NCI-H2171 (cell line): ENCODE measurements around the gene PEDS1.
A peak's percentile ranks its signal among the peaks of the same experiment; 100 is the strongest.
"Not testable (repeated sequence)": the region's sequence is repeated elsewhere in the genome, so short reads cannot be mapped to it uniquely, and the experiment has no call there.

Experiments used
- DNase-seq: peaks from one replicate; lab custom pipeline; 2025; lab: John Stamatoyannopoulos, UW

PEDS1 gene

DNA sequence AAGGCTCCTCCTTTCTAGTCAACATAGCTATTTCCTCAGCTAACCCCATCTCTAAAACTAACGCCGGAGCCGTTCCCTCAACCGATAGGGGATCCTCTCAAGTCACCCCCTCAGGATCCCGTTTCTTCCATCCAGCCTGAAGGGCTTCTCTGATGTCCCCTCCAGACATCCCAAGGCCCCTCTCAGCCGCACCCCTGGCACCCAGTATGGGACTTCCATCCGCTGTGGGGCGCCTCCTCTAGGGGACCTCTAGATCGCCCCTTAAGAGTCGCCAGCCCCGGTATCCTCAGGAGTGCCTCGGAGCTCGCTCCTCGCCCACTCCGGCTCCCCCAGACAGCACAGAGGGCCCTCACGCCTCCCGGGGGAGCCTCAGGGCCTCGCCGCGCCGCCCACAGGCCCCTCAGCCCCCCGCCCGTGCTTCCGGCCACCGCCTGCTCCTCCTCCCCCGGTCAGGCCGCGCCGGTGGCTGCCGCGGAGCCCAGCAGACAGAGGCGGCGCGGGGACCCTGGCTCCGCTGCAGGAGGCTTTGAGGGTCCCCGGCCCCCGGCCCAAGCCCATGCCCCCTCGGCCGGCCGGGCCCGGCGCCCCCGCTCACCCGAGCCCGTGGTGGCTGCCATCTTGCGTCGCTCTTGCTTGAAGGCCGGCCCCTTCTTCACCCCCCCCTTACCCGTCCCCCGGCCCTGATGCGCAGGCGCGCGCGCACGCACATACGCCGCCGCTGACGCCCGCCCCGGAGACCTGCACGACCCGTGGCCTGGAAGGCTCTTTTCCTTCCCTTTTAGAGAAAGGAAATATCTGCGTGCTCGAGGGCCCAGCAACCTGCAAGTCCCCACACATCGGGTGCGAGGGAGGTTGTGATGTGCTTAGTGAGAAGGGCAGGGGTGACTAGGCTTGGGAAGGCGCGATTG, 40.8 kb downstream of the PEDS1 start, which contains the start of gene UBE2V1:
Gene UBE2V1 (minus strand): TSS at position 639 of the 908 bp plus-strand sequence. CDS start 22 bp downstream, at position 617.
- DNase-seq = peak; percentile 94

DNA sequence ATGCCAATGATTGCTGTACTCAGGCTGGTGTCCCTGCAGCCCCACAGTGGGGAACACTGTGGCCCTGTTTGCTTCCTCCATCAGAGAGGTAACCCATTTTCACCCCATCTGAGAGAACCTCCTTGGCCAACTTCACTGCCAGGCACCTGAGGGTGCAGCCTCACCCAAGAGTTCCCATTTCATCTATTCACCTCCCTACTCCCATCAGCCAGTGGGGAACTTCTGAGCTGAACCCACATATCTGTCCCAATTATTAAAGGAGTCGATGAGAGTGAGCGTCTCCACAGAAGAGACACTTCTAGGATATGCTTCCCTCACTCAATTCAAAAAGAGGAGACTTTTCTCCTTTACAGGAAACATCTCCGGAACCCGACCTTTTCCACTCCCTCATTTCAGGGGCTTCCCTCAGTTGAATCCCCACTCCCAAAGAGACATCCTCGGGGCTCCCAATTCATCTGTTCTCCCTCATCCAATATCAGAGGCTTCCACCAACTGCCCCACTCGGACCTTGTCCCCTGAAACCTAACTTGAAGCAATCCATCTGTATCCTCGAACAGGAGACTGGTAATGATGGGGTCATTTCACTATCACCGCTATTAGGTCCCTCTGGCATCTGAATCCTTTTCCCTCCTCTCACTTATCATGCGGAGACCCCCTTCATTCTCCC, 41.6 kb downstream of the PEDS1 start:
- no peak for DNase-seq

DNA sequence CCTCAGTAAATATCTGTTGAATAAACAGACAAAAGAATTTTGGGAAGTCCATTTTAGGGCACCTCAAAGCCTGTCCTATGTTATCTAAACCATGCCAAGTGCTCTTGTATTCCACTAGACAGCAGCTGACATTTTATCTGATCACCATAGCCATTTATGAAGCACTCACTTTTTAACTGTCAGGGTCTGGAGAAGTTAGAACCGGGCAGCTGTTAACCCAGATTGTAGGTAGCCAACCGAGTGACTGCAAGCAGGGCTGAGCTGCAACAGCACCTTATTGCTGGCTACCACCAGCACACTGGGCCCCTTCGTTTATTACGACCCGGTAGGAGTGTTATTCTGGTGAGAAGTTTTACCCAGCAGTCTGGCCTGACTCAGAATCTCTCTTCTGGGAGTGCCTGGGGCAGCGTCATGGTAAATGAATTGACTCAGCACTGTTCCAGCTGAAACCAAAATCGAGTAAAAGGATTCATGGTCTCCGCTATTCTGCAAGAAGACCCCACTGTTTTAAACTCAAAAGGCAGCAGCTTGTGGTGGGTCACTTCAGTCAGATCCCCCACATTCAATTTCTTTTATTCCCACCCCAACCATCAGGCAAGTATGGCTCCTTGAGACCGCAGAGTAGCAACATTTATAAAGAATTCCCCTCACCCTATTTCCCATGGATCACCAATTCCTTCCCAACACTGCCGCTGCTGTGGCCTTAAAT, 42.2 kb downstream of the PEDS1 start:
- DNase-seq = no peak

DNA sequence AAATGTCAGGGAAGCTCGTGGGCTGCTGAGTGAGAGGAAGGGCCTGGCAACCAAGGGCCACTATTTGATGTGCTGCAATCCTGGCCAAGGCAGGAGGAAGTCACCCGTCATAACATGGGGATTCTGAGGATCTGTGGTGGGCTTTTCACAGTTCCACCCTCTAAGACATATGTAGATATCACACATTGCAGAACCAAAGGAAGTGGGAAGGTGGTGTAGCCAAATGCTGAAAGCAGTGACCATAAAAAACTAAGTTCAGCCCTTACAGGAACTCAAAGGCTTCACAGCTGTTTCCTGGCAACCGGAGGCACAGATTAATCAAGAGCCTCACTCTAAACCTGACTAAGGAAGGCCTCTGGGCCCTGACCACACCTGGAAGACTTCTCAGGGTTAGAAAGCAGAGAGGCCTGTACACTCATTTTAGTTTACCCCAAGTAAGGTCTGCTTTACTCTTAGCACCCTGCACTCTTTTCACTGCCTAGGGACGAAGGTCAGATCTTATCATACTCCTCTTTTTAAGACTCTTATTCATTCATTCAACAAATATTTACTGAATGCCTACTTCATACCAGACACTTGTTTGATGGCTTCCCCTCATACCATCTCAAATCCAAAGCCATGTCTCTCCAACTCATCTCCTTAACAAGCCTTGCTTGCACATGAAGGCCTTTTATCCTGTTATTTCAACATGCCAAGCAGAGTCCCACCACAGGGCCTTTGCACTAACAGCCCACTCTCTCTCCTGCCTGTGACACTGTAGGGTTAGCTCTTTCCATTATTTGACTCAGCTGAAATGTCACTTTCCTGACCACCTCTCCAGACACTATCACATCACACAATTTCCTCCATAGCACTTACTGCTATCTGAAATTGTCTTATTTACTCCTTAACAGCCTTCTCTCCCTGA, 43.1 kb downstream of the PEDS1 start:
- no peak for DNase-seq

DNA sequence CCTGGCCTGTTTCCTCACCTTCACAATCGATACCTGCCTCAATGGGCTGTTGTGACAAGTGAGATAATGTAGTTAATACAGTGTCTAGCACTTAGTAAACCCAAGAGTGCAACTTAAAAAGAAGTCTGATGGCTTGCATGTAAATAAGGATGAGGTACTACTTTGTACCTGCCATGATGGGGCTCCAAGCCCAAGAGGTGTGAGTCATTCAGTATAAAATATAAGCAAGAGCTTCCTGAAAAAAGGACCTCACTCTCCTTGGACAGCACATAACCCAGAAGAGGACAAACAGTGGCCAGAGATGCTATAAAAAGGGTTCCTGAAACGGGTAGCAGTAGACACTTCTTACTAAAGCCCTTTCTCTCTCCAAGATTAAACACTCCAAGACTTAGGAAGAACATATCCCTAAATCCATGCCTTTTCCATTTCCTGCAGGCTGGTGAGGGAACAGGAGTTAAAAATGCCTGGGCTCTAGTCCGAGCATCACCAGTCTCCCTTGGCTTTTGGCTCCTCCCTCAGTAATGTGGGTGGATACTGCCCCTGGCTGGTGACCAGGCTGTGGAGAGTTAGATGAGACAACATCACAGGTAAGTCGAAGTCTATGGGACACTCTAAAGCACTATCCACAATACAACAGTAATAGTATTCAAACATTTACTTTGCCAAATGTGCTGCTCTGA, 44.8 kb downstream of the PEDS1 start:
- DNase-seq = no peak

DNA sequence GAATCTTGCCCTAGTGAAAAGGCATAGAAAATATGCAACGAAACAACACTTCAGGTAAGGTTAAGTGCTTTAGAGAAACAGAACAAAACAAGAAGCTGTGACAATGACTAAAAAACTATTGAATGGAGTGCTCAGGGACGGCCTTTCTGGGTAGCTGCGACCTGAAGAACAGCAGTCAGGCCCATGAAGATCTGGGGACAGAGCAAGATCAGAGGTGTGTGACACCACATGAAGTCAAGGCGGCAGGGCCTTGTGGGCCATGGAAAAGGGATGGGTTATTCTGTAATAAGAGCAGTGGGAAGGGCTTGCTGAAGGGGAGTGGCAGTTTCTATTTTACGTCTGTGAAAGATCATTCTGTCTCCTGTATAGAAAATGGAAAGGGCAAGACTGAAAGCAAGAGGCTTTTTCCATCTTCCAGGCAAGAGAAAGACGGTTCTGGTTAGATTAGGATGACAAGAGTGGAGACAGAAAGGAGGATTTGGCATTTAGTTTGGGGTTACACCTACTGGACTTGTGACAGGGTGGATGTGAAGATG, 45.7 kb downstream of the PEDS1 start:
- DNase-seq = no peak

DNA sequence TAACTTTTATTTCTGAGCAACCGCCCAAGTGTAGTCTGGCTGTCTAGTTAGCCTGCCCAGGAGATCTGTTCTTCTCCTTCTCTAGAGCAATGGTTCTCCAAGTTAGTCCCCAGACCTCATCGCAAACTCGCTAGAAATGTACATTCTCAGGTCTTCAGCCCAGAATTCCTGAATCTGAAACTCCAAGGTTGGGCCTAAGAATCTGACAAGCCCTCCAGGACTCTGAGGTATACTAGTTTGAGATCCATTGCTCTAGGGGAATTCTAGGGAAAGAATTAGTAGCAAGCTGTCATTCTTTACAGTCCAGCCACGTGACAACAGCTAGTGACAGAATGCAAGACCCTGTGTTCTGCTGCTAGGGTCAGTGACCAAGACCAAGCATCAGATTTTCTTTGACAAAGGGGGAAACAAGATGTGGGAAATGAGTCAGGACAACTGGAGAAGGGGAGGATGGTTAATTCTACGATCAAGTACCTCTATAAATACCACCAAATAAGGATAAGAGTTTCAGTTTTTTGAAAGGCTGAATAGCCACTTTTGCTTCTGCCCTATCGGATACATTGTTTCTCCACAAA, 46.4 kb downstream of the PEDS1 start:
- DNase-seq = no peak

DNA sequence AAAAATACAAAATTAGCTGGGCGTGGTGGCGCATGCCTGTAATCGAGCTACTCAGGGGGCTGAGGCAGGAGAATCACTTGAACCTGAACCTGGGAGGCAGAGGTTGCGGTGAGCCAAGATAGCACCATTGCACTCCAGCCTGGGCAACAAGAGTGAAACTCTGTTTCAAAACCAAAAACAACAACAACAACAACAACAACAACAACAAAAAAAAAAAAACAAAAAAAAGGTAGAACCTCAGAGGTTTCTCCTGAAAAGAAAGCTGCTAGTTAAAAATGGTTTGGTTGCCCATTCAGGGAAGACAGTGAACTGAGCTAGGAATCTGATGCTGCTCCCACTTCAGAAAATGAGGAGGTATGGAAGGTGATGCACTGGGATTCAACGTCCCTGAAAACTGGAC, 46.9 kb downstream of the PEDS1 start:
- not testable (repeated sequence) for DNase-seq
